ENCODE measurements around the gene SLC24A4. TPM values are rescaled to one million over a fixed set of nuclear protein-coding genes. Genes with fewer than 3 reads are reported as not detected.

SLC24A4 gene
- total RNA-seq, 1 donor from 2014 or later: not detected

DNA sequence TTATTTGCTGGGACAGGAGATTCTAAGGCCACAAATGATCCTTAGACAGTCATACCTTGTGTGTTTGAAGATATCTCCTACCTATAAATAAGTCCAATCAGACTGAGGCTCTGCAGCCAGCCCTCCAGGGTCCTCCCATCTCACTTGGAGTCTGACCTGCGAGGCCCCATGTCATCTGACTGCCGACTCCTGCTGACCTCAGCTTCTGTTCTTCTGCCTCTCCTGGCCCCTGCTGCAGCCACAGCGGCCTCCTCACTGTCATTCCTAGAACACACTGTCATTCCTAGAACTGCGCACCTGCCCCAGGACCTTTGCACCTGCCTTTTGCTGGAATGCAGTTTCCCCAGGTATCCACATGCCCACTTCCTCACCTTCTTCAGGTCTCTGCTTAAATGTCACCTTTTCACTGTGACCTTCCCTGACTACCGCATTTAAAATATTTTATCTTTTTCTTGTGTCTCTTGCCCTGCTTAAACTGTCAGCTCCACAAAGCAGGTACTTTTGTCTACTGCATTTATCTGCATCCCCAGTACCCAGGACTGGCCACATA is 134.1 kb downstream of the SLC24A4 start:
- FAIRE-seq (no peak), DNase-seq (ENCODE audit: low read depth) (no peak)
- no peaks in the 10 kb centered on the region for H3K27me3 ChIP-seq (ENCODE audit: control insufficient read depth, insufficient read depth, low read length)
- no peak overlapping the region for H3K4me3 ChIP-seq (ENCODE audit: low read depth, low read length)
- H3K36me3 ChIP-seq (ENCODE audit: control insufficient read depth, insufficient read depth, low read length): no peaks in the 10 kb centered on the region
- TF ChIP-seq, protein P1, sequence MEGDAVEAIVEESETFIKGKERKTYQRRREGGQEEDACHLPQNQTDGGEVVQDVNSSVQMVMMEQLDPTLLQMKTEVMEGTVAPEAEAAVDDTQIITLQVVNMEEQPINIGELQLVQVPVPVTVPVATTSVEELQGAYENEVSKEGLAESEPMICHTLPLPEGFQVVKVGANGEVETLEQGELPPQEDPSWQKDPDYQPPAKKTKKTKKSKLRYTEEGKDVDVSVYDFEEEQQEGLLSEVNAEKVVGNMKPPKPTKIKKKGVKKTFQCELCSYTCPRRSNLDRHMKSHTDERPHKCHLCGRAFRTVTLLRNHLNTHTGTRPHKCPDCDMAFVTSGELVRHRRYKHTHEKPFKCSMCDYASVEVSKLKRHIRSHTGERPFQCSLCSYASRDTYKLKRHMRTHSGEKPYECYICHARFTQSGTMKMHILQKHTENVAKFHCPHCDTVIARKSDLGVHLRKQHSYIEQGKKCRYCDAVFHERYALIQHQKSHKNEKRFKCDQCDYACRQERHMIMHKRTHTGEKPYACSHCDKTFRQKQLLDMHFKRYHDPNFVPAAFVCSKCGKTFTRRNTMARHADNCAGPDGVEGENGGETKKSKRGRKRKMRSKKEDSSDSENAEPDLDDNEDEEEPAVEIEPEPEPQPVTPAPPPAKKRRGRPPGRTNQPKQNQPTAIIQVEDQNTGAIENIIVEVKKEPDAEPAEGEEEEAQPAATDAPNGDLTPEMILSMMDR (IDR thresholded peaks at IDR 0.05; ENCODE audit: insufficient read depth, low read length, severe bottlenecking): no peak

DNA sequence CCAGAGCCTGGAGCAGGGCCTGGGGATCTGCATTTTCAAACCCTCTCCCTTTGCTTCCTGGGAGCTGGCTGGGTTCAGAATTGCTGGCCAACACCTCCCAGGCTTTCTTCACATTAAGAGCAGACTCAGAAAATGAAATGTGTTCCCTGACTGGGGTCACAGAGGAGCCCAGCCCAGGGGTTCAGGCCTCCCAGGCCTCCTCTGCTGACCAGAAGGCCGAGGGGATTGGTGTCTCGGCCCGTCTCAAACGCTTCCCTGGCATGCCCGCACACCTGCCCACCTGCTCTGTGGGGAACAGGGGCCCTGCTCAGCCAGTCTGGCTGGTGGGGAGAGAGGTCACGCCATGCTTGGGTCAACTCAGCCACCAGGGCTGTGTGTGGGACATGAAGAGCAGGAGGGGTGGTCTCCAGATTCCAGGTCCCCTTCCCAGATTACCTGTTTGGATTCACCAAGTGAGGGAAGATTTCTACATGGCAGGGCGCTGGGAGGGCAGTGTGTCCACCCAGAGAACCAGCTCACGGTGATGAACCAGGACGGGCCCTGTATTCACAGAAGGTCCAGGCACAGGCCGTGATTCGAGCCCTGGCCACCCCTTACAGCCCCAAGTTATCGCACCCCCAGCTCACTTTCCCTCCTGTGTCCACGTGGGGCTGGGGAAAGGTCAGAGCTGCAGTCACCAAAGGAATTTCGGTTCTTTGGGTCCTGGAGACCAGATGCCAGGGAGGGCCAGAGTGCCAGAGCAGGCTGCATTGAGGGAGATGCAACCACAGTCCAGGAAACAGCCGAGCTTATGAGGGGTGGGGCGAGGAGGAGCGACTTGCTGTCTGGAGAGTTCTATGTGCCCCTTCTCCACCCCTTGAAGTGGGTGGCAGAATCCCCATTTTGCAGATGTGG is 135.4 kb downstream of the SLC24A4 start:
- no peaks in the 10 kb centered on the region for H3K36me3 ChIP-seq (ENCODE audit: control insufficient read depth, insufficient read depth, low read length)
- DNase-seq (ENCODE audit: low read depth) (no peak), FAIRE-seq (no peak)
- TF ChIP-seq, protein P1 (IDR thresholded peaks at IDR 0.05; ENCODE audit: insufficient read depth, low read length, severe bottlenecking): no peak
- no peak overlapping the region for H3K4me3 ChIP-seq (ENCODE audit: low read depth, low read length)
- H3K27me3 ChIP-seq (ENCODE audit: control insufficient read depth, insufficient read depth, low read length): no peaks in the 10 kb centered on the region

DNA sequence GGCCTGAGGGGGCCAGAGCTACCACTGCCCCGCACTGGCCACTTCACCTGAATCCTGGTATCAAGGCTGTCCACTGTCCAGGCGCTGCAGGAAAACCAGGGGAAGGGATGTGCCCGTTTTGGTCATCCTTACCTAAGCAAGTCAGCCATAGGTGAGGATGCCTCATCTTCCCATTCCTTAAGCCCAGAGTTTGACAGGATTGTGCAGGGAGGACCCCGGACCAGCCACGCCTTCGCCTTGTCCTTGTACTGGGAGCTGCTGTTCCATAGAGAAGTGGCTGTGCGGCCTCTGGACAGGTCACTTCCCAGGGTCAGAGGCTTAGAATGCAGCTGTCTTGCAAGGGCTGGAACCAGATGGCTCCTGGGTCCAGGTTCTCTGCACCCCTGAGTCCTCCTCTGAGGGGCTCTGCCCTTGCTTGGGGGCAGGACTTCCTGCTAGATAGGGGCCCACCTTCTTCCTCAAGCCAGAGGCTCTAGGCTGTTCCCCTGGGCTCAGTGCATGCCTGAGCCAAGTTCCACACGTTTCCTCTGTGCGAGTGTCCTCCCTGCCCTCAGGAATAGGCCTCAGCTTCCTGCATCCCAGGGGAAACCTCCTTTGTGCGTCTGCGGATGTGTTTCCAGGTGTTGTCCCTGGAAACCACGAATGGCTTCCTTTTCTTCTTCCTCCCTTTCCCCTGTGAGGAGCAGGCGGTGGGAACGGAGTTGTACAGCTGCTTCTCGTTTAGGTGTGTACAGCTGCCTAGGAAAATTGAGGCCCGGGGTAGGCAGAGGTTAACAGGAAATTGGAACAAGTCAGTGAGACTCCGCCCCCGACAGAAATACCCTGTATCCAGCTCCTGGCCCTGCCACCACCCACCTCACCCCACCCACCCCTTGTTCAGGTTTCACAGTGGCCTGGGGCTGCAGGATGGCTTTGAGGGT is 136.3 kb downstream of the SLC24A4 start:
- TF ChIP-seq, protein P1 (IDR thresholded peaks at IDR 0.05; ENCODE audit: insufficient read depth, low read length, severe bottlenecking): no peak
- FAIRE-seq: no peak
- no peak for DNase-seq (ENCODE audit: low read depth)

DNA sequence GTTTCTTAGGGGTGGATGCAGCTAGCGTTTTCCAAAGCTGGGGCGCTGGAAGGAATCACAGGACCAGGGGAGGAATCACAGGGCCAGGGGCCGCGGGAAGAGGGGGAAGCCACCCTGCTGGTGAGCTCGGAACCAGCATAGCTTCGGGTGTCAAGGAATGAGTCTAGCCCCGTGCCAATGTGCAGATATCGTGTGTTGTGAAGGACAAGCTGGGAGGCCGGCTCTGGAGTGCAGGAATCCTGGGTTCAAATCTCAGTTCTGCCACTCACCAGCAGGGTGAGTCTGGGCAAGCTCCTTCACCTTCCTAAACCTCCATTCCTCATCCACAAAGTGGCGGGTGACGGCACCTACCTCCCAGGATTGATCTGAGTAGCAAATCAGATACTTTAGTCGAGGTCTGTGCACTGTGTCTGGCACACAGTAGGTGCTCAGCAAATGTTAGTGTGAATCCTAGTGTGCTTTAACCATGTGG is 137.0 kb downstream of the SLC24A4 start:
- H3K36me3 ChIP-seq (ENCODE audit: control insufficient read depth, insufficient read depth, low read length): no peaks in the 10 kb centered on the region
- H3K27me3 ChIP-seq (ENCODE audit: control insufficient read depth, insufficient read depth, low read length): no peaks in the 10 kb centered on the region
- DNase-seq (ENCODE audit: low read depth): no peak
- no peak for FAIRE-seq
- no peak overlapping the region for H3K4me3 ChIP-seq (ENCODE audit: low read depth, low read length)
- TF ChIP-seq, protein P1 (IDR thresholded peaks at IDR 0.05; ENCODE audit: insufficient read depth, low read length, severe bottlenecking): no peak

More for the DNA sequence above, 136.3 kb downstream of the SLC24A4 start:
- H3K27me3 ChIP-seq (ENCODE audit: control insufficient read depth, insufficient read depth, low read length): no peaks in the 10 kb centered on the region
- H3K4me3 ChIP-seq (ENCODE audit: low read depth, low read length): no peak overlapping the region
- no peaks in the 10 kb centered on the region for H3K36me3 ChIP-seq (ENCODE audit: control insufficient read depth, insufficient read depth, low read length)

DNA sequence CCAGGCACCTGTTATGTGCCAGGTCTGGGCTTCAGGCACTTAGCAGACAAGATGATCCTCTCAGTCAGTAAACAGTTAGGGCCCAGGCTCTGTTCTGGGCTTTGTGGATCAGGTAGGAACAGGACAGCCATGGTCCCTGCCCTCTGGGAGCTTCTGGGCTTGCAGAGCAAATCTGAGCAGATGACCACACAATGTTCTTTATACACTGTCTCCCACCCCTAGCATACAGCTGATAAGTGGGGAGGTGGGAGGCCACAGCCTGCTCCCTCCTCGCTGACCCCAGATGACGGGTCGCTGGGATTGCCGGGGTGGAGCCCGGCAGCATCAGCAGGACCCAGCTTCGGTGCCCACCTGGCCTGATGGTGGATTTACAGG is 137.6 kb downstream of the SLC24A4 start:
- Histone ChIP-seq H3K36me3 (ENCODE audit: control insufficient read depth, insufficient read depth, low read length) (no peaks in the 10 kb centered on the region), H3K4me3 (ENCODE audit: low read depth, low read length) (no peak overlapping the region), H3K27me3 (ENCODE audit: control insufficient read depth, insufficient read depth, low read length) (no peaks in the 10 kb centered on the region)
- FAIRE-seq (peak; percentile 66), DNase-seq (ENCODE audit: low read depth) (no peak)
- TF ChIP-seq, protein P1 (IDR thresholded peaks at IDR 0.05; ENCODE audit: insufficient read depth, low read length, severe bottlenecking): no peak

Measured in bronchial epithelial cell (primary cell).